Keratinocyte (primary cell): ENCODE results near the gene DIPK2B. TPM values are rescaled to one million over a fixed set of nuclear protein-coding genes. Genes with fewer than 3 reads are reported as not detected.

Experiments
- DNase-seq: peaks from one replicate; pipeline ENCODE4 v3.0.0-alpha.2; 2011; ENCODE audit warnings: low read depth, missing footprints, low spot score
- FAIRE-seq: peaks from 2 replicates; lab custom pipeline; 2011; peaks lifted over from hg19 to GRCh38; lab: Jason Lieb, UNC
- H2AFZ ChIP-seq: 2 replicates; pipeline ENCODE4 v1.6.0; 2012; ENCODE audit warnings: low read length, control low read depth, inconsistent platforms; ENCODE audit not compliant: control insufficient read depth
- H3K27ac ChIP-seq: 2 replicates; pipeline ENCODE4 v1.5.1; 2011; ENCODE audit warnings: low read length; ENCODE audit not compliant: control insufficient read depth, insufficient read depth
- H3K27me3 ChIP-seq: 3 replicates; pipeline ENCODE4 v1.6.0; 2011; ENCODE audit warnings: low read length; ENCODE audit not compliant: control insufficient read depth, insufficient read depth; ENCODE audit errors: extremely low read depth
- H3K36me3 ChIP-seq, 2 experiments: 2 replicates in 1 of 2; 3 replicates in 1 of 2; pipeline ENCODE4 v1.5.1; 2011; ENCODE audit warnings: low read length in 2 of 2, mild to moderate bottlenecking in 1 of 2; ENCODE audit not compliant: control insufficient read depth in 2 of 2, insufficient read depth in 2 of 2; ENCODE audit errors: extremely low read depth in 1 of 2
- H3K4me1 ChIP-seq: 3 replicates; pipeline ENCODE4 v1.5.1; 2011; ENCODE audit warnings: low read length; ENCODE audit not compliant: control insufficient read depth, insufficient read depth; ENCODE audit errors: extremely low read depth
- H3K4me2 ChIP-seq: 3 replicates; pipeline ENCODE4 v1.6.0; 2011; ENCODE audit warnings: low read depth, low read length; ENCODE audit not compliant: control insufficient read depth, insufficient read depth; ENCODE audit errors: extremely low read depth
- H3K4me3 ChIP-seq, 3 experiments: fragments of 200-600 bp in 1 of 3; sonication (generic) in 1 of 3; 2 replicates in 2 of 3; 3 replicates in 1 of 3; pipeline ENCODE4 v1.5.1; 2011 to 2016; ENCODE audit warnings: low read length in 3 of 3, mild to moderate bottlenecking in 3 of 3, control low read depth in 2 of 3, inconsistent platforms in 1 of 3, low read depth in 1 of 3, mixed read lengths in 1 of 3, mixed run types in 1 of 3, moderate library complexity in 1 of 3; ENCODE audit not compliant: control insufficient read depth in 2 of 3, insufficient read depth in 2 of 3; ENCODE audit errors: extremely low read depth in 1 of 3
- H3K79me2 ChIP-seq: 2 replicates; pipeline ENCODE4 v1.6.0; 2012; ENCODE audit warnings: low read length; ENCODE audit not compliant: control insufficient read depth, insufficient read depth
- H3K9ac ChIP-seq: 3 replicates; pipeline ENCODE4 v1.6.0; 2011; ENCODE audit warnings: low read length; ENCODE audit not compliant: control insufficient read depth, insufficient read depth; ENCODE audit errors: extremely low read depth
- H3K9me1 ChIP-seq: 3 replicates; pipeline ENCODE4 v1.6.0; 2011; ENCODE audit warnings: low read length; ENCODE audit not compliant: control insufficient read depth, insufficient read depth; ENCODE audit errors: extremely low read depth
- H3K9me3 ChIP-seq: 2 replicates; pipeline ENCODE4 v1.5.1; 2012; ENCODE audit warnings: low read depth, low read length; ENCODE audit not compliant: control insufficient read depth
- H4K20me1 ChIP-seq: 3 replicates; pipeline ENCODE4 v1.6.0; 2011; ENCODE audit warnings: low read length; ENCODE audit not compliant: control insufficient read depth, insufficient read depth; ENCODE audit errors: extremely low read depth
- EZH2 ChIP-seq: IDR thresholded peaks from one replicate; pipeline ENCODE4 v1.6.1; 2012; ENCODE audit warnings: inconsistent platforms, mild to moderate bottlenecking, low read length, moderate library complexity
- dilution Hi-C: fragments of 300-500 bp; cut with MboI; formaldehyde crosslinking; loops from one replicate; pipeline ENCODE4 v1.7.0; 2020; ENCODE audit warnings: low sequenced_read_pairs; ENCODE audit not compliant: extremely low pct_ligation_motif_present
- polyA plus RNA-seq, 5 experiments: library from polyadenylated mRNA; depleted of rRNA in 3 of 5; stranded (reverse) in 3 of 5; stranded (forward) in 1 of 5; unstranded in 1 of 5; fragments of >200 nt; gene quantifications; 1 replicate in 1 of 5; 2 replicates in 3 of 5; 3 replicates in 1 of 5; pipeline versions ENCODE4 v1.2.1 to v1.2.3, GENCODE V29; 2011 to 2012; ENCODE audit warnings: missing spikeins in 2 of 5, low read depth in 1 of 5, low replicate concordance in 1 of 5
- TF ChIP-seq, protein P1 (sequence below), 3 experiments: IDR thresholded peaks in 1 of 3; conservative IDR thresholded peaks in 1 of 3; optimal IDR thresholded peaks in 1 of 3; 2 replicates in 2 of 3; 3 replicates in 1 of 3; pipeline versions ENCODE3 to v1.5.1; 2011; ENCODE audit warnings: low read length in 3 of 3, mild to moderate bottlenecking in 3 of 3, moderate library complexity in 2 of 3, control low read depth in 1 of 3, inconsistent platforms in 1 of 3; ENCODE audit not compliant: insufficient read depth in 2 of 3; ENCODE audit errors: extremely low read depth in 1 of 3

Gene DIPK2B
- polyA plus RNA-seq, 1 donor (not counting 4 experiments of a cell fraction or from before 2014, with no cell fraction given), result not detected

DNA sequence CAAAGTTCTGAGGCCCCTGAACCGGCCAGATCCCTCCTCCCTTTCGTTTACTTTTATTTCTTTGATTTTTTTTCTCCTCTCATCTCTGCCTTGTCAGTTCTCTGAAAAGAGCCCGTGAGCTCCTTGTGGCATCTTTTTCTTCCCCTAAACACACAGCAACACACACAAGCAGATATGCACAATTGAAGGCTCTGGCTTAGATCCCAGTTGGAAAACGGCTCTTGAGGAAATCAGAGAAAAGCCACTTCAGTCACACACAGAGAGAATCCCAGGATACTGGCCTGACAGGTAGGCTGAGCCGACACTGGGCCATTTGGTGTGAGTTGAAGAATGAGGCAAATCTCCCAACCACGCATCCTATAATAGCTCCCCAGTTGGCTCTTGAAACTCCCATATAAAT is 12.9 kb downstream of the DIPK2B start:
- H3K27me3 ChIP-seq, result peaks cover 22% of the 10 kb centered on the region

DNA sequence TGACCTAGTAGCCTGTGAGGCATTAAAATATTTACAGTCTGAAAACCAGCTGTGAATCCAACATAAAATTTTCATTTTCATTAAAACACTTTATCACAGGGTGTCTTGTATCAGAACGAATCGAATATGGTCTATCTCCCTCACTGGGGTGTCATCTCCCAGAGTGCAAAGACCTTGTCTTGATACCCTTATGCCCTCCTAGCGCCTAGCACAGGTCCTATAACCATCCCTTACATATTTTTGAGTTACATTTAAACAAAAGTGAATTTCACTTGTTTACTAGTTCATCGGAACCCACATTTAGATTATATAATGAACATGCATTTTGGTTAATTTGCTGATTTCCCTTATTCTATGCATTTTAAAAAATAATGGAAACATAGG is 14.0 kb downstream of the DIPK2B start:
- H3K9me1 ChIP-seq, result no peaks in the 10 kb centered on the region
- peaks cover 19% of the 10 kb centered on the region for H3K27me3 ChIP-seq
- H3K9ac ChIP-seq, result no peak overlapping the region
- DNase-seq (no peak), FAIRE-seq (no peak)
- no peaks in the 10 kb centered on the region for H3K36me3 ChIP-seq
- H4K20me1 ChIP-seq, result no peaks in the 10 kb centered on the region
- H3K4me2 ChIP-seq, result peak overlapping the region; percentile 91
- peaks cover 7% of the 10 kb centered on the region for H3K4me1 ChIP-seq
- no peaks in the 10 kb centered on the region for H3K79me2 ChIP-seq
- dilution Hi-C loops, result no loop called here
- no peak overlapping the region for H2AFZ ChIP-seq
- H3K4me3 ChIP-seq, result no peak overlapping the region
- H3K27ac ChIP-seq, result no peak overlapping the region
- TF ChIP-seq, protein P1, sequence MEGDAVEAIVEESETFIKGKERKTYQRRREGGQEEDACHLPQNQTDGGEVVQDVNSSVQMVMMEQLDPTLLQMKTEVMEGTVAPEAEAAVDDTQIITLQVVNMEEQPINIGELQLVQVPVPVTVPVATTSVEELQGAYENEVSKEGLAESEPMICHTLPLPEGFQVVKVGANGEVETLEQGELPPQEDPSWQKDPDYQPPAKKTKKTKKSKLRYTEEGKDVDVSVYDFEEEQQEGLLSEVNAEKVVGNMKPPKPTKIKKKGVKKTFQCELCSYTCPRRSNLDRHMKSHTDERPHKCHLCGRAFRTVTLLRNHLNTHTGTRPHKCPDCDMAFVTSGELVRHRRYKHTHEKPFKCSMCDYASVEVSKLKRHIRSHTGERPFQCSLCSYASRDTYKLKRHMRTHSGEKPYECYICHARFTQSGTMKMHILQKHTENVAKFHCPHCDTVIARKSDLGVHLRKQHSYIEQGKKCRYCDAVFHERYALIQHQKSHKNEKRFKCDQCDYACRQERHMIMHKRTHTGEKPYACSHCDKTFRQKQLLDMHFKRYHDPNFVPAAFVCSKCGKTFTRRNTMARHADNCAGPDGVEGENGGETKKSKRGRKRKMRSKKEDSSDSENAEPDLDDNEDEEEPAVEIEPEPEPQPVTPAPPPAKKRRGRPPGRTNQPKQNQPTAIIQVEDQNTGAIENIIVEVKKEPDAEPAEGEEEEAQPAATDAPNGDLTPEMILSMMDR (optimal IDR thresholded peaks at IDR 0.05 in 1 of 3, IDR thresholded peaks at IDR 0.05 in 1 of 3, conservative IDR thresholded peaks at IDR 0.05 in 1 of 3; ENCODE audit: extremely low read depth in 1 of 3, insufficient read depth in 2 of 3, low read length in 3 of 3), result no peak
- no peak for TF ChIP-seq EZH2
- no peaks in the 10 kb centered on the region for H3K9me3 ChIP-seq

More for the DNA sequence above, 12.9 kb downstream of the DIPK2B start:
- H3K9ac ChIP-seq, result no peak overlapping the region
- no peaks in the 10 kb centered on the region for H3K9me3 ChIP-seq
- H3K4me3 ChIP-seq, result peak overlapping the region in 2 of 3 experiments; percentile 50 to 79
- peak overlapping the region; percentile 91 for H3K4me2 ChIP-seq
- no peak for FAIRE-seq
- H3K36me3 ChIP-seq, result no peaks in the 10 kb centered on the region
- H3K79me2 ChIP-seq, result no peaks in the 10 kb centered on the region
- dilution Hi-C loops, result no loop called here
- no peak overlapping the region for H2AFZ ChIP-seq
- no peak for DNase-seq
- H3K27ac ChIP-seq, result no peak overlapping the region
- no peak for TF ChIP-seq EZH2
- TF ChIP-seq, protein P1 (optimal IDR thresholded peaks at IDR 0.05 in 1 of 3, IDR thresholded peaks at IDR 0.05 in 1 of 3, conservative IDR thresholded peaks at IDR 0.05 in 1 of 3; ENCODE audit: extremely low read depth in 1 of 3, insufficient read depth in 2 of 3, low read length in 3 of 3), result no peak
- H3K4me1 ChIP-seq, result peaks cover 7% of the 10 kb centered on the region
- no peaks in the 10 kb centered on the region for H3K9me1 ChIP-seq
- H4K20me1 ChIP-seq, result no peaks in the 10 kb centered on the region
